Stimulated activated naive B cell treated with anti-CD40 and anti-IgM and Interleukin-4, amounts not matched to agents 10 μg/mL and 1 μg/mL and 100 μg/mL, for 72 hours (primary cell): ENCODE results near the gene EXT2.

Experiments
- ATAC-seq, 2 donors: fragments of 150-1000 bp; cut with Tn5 transposase; replicated peaks; 2 replicates each; pipeline ENCODE4 v1.10.0; 2021; ENCODE audit warnings: moderate library complexity in 1 of 2
- DNase-seq: peaks from one replicate; pipeline ENCODE4 v3.0.0; 2021
- H3K27ac Mint-ChIP-seq: one replicate; pipeline ENCODE4 v1.8.0; 2022; ENCODE audit warnings: mild to moderate bottlenecking, mixed read lengths
- H3K27me3 Mint-ChIP-seq, 2 donors: one replicate each; pipeline ENCODE4 v1.8.0; 2022; ENCODE audit warnings: mixed read lengths in 2 of 2
- H3K36me3 Mint-ChIP-seq, 2 donors: one replicate each; pipeline ENCODE4 v1.8.0; 2022; ENCODE audit warnings: mixed read lengths in 2 of 2, mild to moderate bottlenecking in 1 of 2
- H3K4me1 Mint-ChIP-seq, 2 donors: one replicate each; pipeline ENCODE4 v1.8.0; 2022; ENCODE audit warnings: mixed read lengths in 2 of 2, mild to moderate bottlenecking in 1 of 2
- H3K4me3 Mint-ChIP-seq, 2 donors: one replicate each; pipeline ENCODE4 v1.8.0; 2022; ENCODE audit warnings: mild to moderate bottlenecking in 2 of 2, mixed read lengths in 2 of 2, moderate library complexity in 1 of 2
- H3K9me3 Mint-ChIP-seq, 2 donors: one replicate each; pipeline ENCODE4 v1.8.0; 2022; ENCODE audit warnings: mixed read lengths in 2 of 2, mild to moderate bottlenecking in 1 of 2

The EXT2 gene

DNA sequence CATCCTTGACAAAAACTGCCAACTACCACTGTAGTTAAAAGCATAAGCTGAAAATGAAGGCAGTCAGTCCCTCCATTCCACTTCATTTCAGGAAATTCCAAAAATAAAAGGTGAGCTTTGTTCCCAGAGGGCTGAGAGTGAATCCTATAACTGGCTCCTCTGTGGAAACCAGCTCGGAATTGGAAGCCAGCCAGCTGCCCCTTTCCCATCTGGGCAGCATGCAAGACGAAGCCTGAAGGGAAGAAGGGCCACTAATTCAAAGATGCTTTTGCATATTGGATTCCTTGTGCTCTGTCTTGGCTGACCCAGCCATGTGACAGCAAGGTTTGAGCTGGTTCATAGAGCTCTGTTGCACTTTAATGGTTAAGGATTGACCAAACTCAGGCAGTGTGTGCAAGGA lies 131.0 kb downstream of the EXT2 start:
- DNase-seq (no peak), ATAC-seq (no peak)
- Mint-ChIP-seq H3K27me3 (no peaks in the 10 kb centered on the region), H3K9me3 (no peaks in the 10 kb centered on the region), H3K4me3 (no peak overlapping the region), H3K27ac (no peak overlapping the region), H3K4me1 (no peaks in the 10 kb centered on the region), H3K36me3 (peaks cover 2 to 17% of the 10 kb centered on the region in 2 donors)

GRCh38 chr11:44226945-44227344 lies 131.5 kb downstream of the EXT2 start:
- ATAC-seq (no peak), DNase-seq (no peak)
- Mint-ChIP-seq H3K4me1 (no peaks in the 10 kb centered on the region), H3K27ac (no peak overlapping the region), H3K36me3 (peaks cover 2 to 13% of the 10 kb centered on the region in 2 donors), H3K9me3 (no peaks in the 10 kb centered on the region), H3K27me3 (no peaks in the 10 kb centered on the region), H3K4me3 (no peak overlapping the region)

GRCh38 chr11:44228379-44228778 lies 132.9 kb downstream of the EXT2 start:
- no peaks in the 10 kb centered on the region for H3K4me1 Mint-ChIP-seq
- no peak overlapping the region for H3K27ac Mint-ChIP-seq
- no peaks in the 10 kb centered on the region for H3K9me3 Mint-ChIP-seq
- peaks cover 2 to 16% of the 10 kb centered on the region in 2 donors for H3K36me3 Mint-ChIP-seq
- no peak overlapping the region for H3K4me3 Mint-ChIP-seq
- no peaks in the 10 kb centered on the region for H3K27me3 Mint-ChIP-seq
- no peak for ATAC-seq
- no peak for DNase-seq

GRCh38 chr11:44229098-44229497 lies 133.6 kb downstream of the EXT2 start:
- Mint-ChIP-seq H3K36me3 (peaks cover 5 to 16% of the 10 kb centered on the region in 2 donors), H3K4me1 (no peaks in the 10 kb centered on the region), H3K4me3 (no peak overlapping the region), H3K9me3 (no peaks in the 10 kb centered on the region), H3K27ac (no peak overlapping the region), H3K27me3 (no peaks in the 10 kb centered on the region)
- DNase-seq = no peak
- no peak for ATAC-seq

DNA sequence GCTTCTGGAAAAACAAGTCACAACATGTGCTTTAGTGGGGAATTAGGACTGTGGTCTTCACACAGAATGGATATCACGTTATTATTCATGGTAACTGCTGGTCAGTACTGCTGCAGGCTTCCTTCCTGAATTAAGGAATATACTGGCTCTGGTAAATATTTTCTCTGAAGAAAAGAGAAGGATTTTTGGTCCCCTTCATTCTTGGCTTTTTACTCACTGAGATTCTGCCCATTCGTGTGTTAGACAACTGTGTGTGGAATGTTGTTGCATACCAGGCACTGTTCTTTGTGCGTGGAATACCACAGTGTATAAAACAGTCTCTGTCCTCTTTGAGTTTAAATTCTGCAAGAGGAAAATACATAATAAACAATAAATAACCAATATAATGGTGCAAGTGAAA lies 134.1 kb downstream of the EXT2 start:
- Mint-ChIP-seq H3K27ac (no peak overlapping the region), H3K36me3 (peaks cover 5 to 16% of the 10 kb centered on the region in 2 donors), H3K9me3 (no peaks in the 10 kb centered on the region), H3K4me3 (no peak overlapping the region), H3K4me1 (no peaks in the 10 kb centered on the region), H3K27me3 (no peaks in the 10 kb centered on the region)
- ATAC-seq (no peak), DNase-seq (no peak)

DNA sequence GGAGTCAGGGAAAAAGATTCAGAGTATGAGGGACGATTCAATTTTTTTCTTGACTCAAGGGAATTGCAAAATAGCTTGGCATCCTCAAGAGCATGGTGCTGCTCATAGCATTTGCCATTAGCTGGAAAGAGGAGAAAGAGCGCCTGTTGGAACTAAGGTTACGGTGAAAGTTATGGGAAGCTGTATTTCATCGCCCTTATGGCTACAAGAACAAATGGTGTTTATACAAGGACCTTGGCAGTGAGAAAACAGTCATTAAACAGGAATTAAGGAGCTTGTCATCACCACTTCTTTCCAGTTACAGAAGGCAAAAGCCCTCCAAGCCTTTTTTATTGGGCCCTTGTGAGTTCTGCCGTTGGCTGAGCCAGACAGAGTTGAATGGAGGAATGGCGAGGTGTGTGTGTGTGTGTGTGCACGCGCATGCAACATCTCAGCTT lies 140.3 kb downstream of the EXT2 start:
- DNase-seq (no peak), ATAC-seq (no peak)
- H3K4me1 Mint-ChIP-seq = no peaks in the 10 kb centered on the region
- H3K27me3 Mint-ChIP-seq = no peaks in the 10 kb centered on the region
- H3K36me3 Mint-ChIP-seq = peaks cover 25 to 38% of the 10 kb centered on the region in 2 donors
- H3K4me3 Mint-ChIP-seq = no peak overlapping the region
- no peak overlapping the region for H3K27ac Mint-ChIP-seq
- H3K9me3 Mint-ChIP-seq = no peaks in the 10 kb centered on the region

DNA sequence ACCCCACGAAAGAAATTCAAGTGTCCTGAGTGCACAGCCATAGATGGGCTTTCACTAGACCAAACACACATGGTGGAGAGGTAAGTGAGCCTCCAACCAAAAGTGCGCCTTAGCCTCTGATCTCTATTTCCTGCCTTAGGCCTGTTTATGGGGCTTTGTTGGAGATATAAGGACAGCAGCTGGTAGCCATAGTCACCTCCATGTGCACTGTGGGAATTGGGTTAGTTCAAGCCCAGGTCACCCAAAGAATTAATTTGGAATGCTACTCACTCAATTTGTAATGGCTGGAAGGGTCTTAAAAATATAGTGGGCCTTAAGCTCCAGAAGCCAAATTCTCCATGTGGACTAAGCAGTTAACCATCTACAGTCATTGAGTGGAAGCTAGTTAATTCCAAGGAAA lies 140.8 kb downstream of the EXT2 start:
- Mint-ChIP-seq H3K36me3 (peaks cover 23 to 38% of the 10 kb centered on the region in 2 donors), H3K9me3 (no peaks in the 10 kb centered on the region)
- no peak for DNase-seq

DNA sequence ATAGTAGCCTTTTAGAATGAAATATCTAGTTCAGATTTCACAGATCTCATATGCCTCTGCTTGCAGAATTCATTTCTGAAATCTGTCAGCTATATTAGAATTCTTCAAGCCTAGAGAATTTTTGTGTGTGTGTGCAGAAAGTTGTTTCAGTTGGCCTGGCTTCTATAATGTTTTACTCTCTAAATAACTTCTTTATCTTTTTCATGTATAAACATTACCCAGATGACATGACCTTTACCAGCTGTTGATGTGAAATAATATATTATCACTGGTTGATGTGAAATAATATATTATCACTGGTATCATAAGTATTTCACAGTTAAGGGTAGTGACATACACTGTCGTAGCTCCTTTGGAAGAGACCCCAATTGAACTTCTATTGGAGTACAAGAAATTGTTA lies 141.7 kb downstream of the EXT2 start:
- DNase-seq (no peak), ATAC-seq (no peak)
- no peaks in the 10 kb centered on the region for H3K4me1 Mint-ChIP-seq
- H3K9me3 Mint-ChIP-seq = no peaks in the 10 kb centered on the region
- H3K36me3 Mint-ChIP-seq = peaks cover 28 to 43% of the 10 kb centered on the region in 2 donors
- no peak overlapping the region for H3K4me3 Mint-ChIP-seq
- no peaks in the 10 kb centered on the region for H3K27me3 Mint-ChIP-seq
- H3K27ac Mint-ChIP-seq = no peak overlapping the region

More for the DNA sequence above, 140.8 kb downstream of the EXT2 start:
- Mint-ChIP-seq H3K4me3 (no peak overlapping the region), H3K4me1 (no peaks in the 10 kb centered on the region), H3K27ac (no peak overlapping the region), H3K27me3 (no peaks in the 10 kb centered on the region)
- no peak for ATAC-seq

DNA sequence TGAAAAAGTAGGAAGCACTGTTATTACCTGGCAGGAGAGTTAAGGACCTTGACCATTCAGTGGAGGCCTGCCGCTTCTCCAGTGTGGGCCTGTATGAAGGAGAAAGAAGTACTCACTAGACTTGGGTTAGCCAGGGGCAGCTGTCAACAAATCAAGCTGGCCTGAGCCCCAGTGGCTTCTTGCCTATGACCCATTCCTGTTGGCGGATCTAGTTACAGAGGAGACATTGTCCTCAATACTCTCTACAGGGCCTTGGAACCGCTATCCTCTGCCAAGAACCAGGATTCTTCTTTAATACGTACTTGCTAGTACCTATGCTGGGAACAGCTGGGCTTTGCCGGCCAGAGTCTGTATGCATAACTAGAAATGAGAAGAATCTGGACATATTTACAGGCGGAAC lies 146.4 kb downstream of the EXT2 start:
- Mint-ChIP-seq H3K4me1 (no peaks in the 10 kb centered on the region), H3K27ac (no peak overlapping the region), H3K4me3 (no peak overlapping the region), H3K36me3 (peaks cover 33 to 54% of the 10 kb centered on the region in 2 donors), H3K27me3 (no peaks in the 10 kb centered on the region), H3K9me3 (no peaks in the 10 kb centered on the region)
- DNase-seq (no peak), ATAC-seq (no peak)

DNA sequence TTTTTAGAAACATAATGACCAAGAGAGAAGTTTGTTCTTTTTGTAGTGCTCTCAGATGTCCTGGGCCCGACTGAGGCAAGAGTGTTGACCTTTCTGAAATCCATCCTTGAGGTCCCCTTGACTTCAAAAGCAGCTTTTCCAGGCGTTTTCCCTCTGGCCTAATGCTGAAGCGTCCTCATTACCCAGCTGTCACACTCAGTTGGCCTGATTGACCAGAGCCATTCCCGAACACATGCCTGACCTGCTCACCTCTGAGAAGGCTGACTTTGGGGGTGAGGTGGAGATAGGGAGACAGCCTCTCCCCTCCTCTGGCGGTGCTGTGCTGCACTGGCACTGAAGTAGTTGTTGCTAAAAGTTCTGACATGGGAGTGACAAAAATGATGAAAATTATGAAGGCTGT lies 147.6 kb downstream of the EXT2 start:
- no peak for ATAC-seq
- Mint-ChIP-seq H3K27ac (no peak overlapping the region), H3K27me3 (no peaks in the 10 kb centered on the region), H3K4me1 (no peaks in the 10 kb centered on the region), H3K36me3 (peaks cover 35 to 52% of the 10 kb centered on the region in 2 donors), H3K4me3 (no peak overlapping the region), H3K9me3 (no peaks in the 10 kb centered on the region)
- no peak for DNase-seq

GRCh38 chr11:44243595-44244343 lies 148.3 kb downstream of the EXT2 start:
- no peaks in the 10 kb centered on the region for H3K27me3 Mint-ChIP-seq
- no peak for ATAC-seq
- H3K4me3 Mint-ChIP-seq = no peak overlapping the region
- H3K9me3 Mint-ChIP-seq = no peaks in the 10 kb centered on the region
- peaks cover 38 to 49% of the 10 kb centered on the region in 2 donors for H3K36me3 Mint-ChIP-seq
- no peak overlapping the region for H3K27ac Mint-ChIP-seq
- no peak for DNase-seq
- no peaks in the 10 kb centered on the region for H3K4me1 Mint-ChIP-seq

GRCh38 chr11:44244639-44245310 lies 149.3 kb downstream of the EXT2 start:
- H3K36me3 Mint-ChIP-seq = peaks cover 40 to 54% of the 10 kb centered on the region in 2 donors
- no peaks in the 10 kb centered on the region for H3K27me3 Mint-ChIP-seq
- no peak overlapping the region for H3K27ac Mint-ChIP-seq
- no peak overlapping the region for H3K4me3 Mint-ChIP-seq
- no peaks in the 10 kb centered on the region for H3K9me3 Mint-ChIP-seq
- H3K4me1 Mint-ChIP-seq = no peaks in the 10 kb centered on the region
- DNase-seq = no peak
- ATAC-seq = no peak

GRCh38 chr11:44246726-44247125 lies 151.2 kb downstream of the EXT2 start:
- Mint-ChIP-seq H3K27ac (no peak overlapping the region), H3K27me3 (no peaks in the 10 kb centered on the region), H3K4me1 (no peaks in the 10 kb centered on the region), H3K9me3 (peaks cover 5 to 7% of the 10 kb centered on the region in 2 donors), H3K4me3 (no peak overlapping the region), H3K36me3 (peaks cover 48 to 62% of the 10 kb centered on the region in 2 donors)
- no peak for ATAC-seq
- no peak for DNase-seq

DNA sequence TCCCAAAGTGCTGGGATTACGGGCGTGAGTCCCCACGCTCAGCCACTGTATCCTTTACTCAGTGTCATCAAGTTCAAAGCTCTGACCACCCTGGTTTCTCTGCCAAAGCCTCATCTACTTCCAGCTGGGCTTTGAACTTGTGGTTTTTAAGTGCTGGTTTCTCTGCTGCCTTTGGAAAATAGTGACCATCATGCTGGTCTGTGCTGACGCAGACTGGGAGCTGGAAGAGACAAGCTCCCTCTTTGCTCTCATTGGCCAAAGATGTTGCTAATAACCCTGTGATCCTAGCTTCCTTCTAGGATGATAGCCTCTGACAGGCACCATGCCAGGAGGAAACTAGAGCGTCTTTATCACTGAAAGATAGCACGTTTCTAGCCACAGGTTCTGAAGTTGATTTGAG lies 152.0 kb downstream of the EXT2 start:
- Mint-ChIP-seq H3K36me3 (peaks cover 51 to 64% of the 10 kb centered on the region in 2 donors), H3K27ac (no peak overlapping the region), H3K4me1 (no peaks in the 10 kb centered on the region), H3K9me3 (peaks cover 13 to 15% of the 10 kb centered on the region in 2 donors), H3K4me3 (no peak overlapping the region), H3K27me3 (no peaks in the 10 kb centered on the region)
- no peak for DNase-seq
- ATAC-seq = no peak

GRCh38 chr11:44248109-44248508 lies 152.6 kb downstream of the EXT2 start:
- no peak for DNase-seq
- H3K4me1 Mint-ChIP-seq = no peaks in the 10 kb centered on the region

More at GRCh38 chr11:44248109-44248508, 152.6 kb downstream of the EXT2 start:
- Mint-ChIP-seq H3K27me3 (no peaks in the 10 kb centered on the region), H3K27ac (no peak overlapping the region), H3K4me3 (no peak overlapping the region), H3K36me3 (peaks cover 55 to 68% of the 10 kb centered on the region in 2 donors), H3K9me3 (peaks cover 18 to 21% of the 10 kb centered on the region in 2 donors)
- no peak for ATAC-seq
